CD14-positive monocyte (primary cell): Measurements from ENCODE around the gene HOXC13. TPM values are rescaled to one million over a fixed set of nuclear protein-coding genes. Genes with fewer than 3 reads are reported as not detected.

ENCODE experiments used
- DNase-seq, 3 donors: peaks; one replicate each; pipeline ENCODE4 v3.0.0-alpha.2; 2011 to 2022
- H2AFZ ChIP-seq: 2 replicates; pipeline ENCODE4 v1.6.0; 2012; ENCODE audit warnings: mild to moderate bottlenecking, low read depth, low read length, inconsistent platforms; ENCODE audit not compliant: insufficient read depth, poor library complexity, severe bottlenecking
- H3K27ac ChIP-seq, 2 donors: 1 replicate in 1 of 2; 2 replicates in 1 of 2; pipeline ENCODE4 v1.5.1; 2012 to 2013; ENCODE audit warnings: low read length in 2 of 2, control low read depth in 1 of 2, inconsistent platforms in 1 of 2, low read depth in 1 of 2, mild to moderate bottlenecking in 1 of 2
- H3K27me3 ChIP-seq, 2 donors: one replicate each; pipeline versions ENCODE4 v1.6.0 to v1.6.1; 2011 to 2013; ENCODE audit warnings: low read length in 2 of 2; ENCODE audit not compliant: control insufficient read depth in 2 of 2, insufficient read depth in 2 of 2
- H3K36me3 ChIP-seq, 2 donors: replicated peaks in 1 of 2; 1 replicate in 1 of 2; 2 replicates in 1 of 2; pipeline versions ENCODE4 v1.5.1 to v1.6.1; 2012 to 2013; ENCODE audit warnings: low read length in 2 of 2, control low read depth in 1 of 2, inconsistent platforms in 1 of 2, mild to moderate bottlenecking in 1 of 2; ENCODE audit not compliant: insufficient read depth in 2 of 2, control insufficient read depth in 1 of 2
- H3K4me1 ChIP-seq, 2 donors: 1 replicate in 1 of 2; 2 replicates in 1 of 2; pipeline versions ENCODE4 v1.5.1 to v1.6.1; 2012 to 2013; ENCODE audit warnings: low read length in 2 of 2, control low read depth in 1 of 2, inconsistent platforms in 1 of 2, mild to moderate bottlenecking in 1 of 2, moderate library complexity in 1 of 2; ENCODE audit not compliant: insufficient read depth in 2 of 2, control insufficient read depth in 1 of 2
- H3K4me2 ChIP-seq: replicated peaks from 2 replicates; pipeline ENCODE3; 2012; ENCODE audit warnings: low read length, moderate library complexity, mild to moderate bottlenecking; ENCODE audit not compliant: poor library complexity, severe bottlenecking; ENCODE audit errors: extremely low read depth
- H3K4me3 ChIP-seq, 3 experiments: fragments of 200-600 bp in 1 of 3; sonication (generic) in 1 of 3; replicated peaks in 1 of 3; 1 replicate in 2 of 3; 2 replicates in 1 of 3; pipeline ENCODE4 v1.5.1; 2011 to 2013; ENCODE audit warnings: low read length in 3 of 3, mild to moderate bottlenecking in 3 of 3, control low read depth in 2 of 3, low read depth in 2 of 3, inconsistent platforms in 1 of 3, moderate library complexity in 1 of 3
- H3K79me2 ChIP-seq: 2 replicates; pipeline ENCODE4 v1.6.0; 2012; ENCODE audit warnings: mild to moderate bottlenecking, control low read depth, inconsistent platforms, low read length, moderate library complexity; ENCODE audit not compliant: insufficient read depth
- H3K9ac ChIP-seq: 2 replicates; pipeline ENCODE4 v1.6.0; 2017; ENCODE audit warnings: low read length, mild to moderate bottlenecking; ENCODE audit not compliant: insufficient read depth, poor library complexity, severe bottlenecking
- H3K9me3 ChIP-seq, 2 donors: replicated peaks in 1 of 2; 1 replicate in 1 of 2; 2 replicates in 1 of 2; pipeline versions ENCODE4 v1.5.1 to v1.6.1; 2012 to 2013; ENCODE audit warnings: low read length in 2 of 2, control low read depth in 1 of 2; ENCODE audit not compliant: control insufficient read depth in 1 of 2, insufficient read depth in 1 of 2
- H4K20me1 ChIP-seq: 2 replicates; pipeline ENCODE4 v1.6.0; 2012; ENCODE audit warnings: mild to moderate bottlenecking, low read length, control low read depth, moderate library complexity; ENCODE audit not compliant: insufficient read depth
- H3K27ac Mint-ChIP-seq, 7 donors: one replicate each; pipeline ENCODE4 v1.8.0; 2020; ENCODE audit warnings: mild to moderate bottlenecking in 7 of 7, mixed read lengths in 7 of 7, moderate library complexity in 6 of 7, inconsistent platforms in 2 of 7
- H3K27me3 Mint-ChIP-seq, 3 donors: one replicate each; pipeline ENCODE4 v1.8.0; 2021 to 2022; ENCODE audit warnings: low read depth in 3 of 3, mild to moderate bottlenecking in 3 of 3, mixed read lengths in 3 of 3, moderate library complexity in 3 of 3, inconsistent platforms in 1 of 3
- H3K36me3 Mint-ChIP-seq, 2 donors: one replicate each; pipeline ENCODE4 v1.8.0; 2020; ENCODE audit warnings: mixed read lengths in 2 of 2, inconsistent platforms in 1 of 2, mild to moderate bottlenecking in 1 of 2
- H3K4me1 Mint-ChIP-seq: one replicate; pipeline ENCODE4 v1.8.0; 2020; ENCODE audit warnings: mild to moderate bottlenecking, mixed read lengths
- H3K4me3 Mint-ChIP-seq, 2 donors: one replicate each; pipeline ENCODE4 v1.8.0; 2020; ENCODE audit warnings: mild to moderate bottlenecking in 2 of 2, mixed read lengths in 2 of 2, moderate library complexity in 1 of 2
- H3K9me3 Mint-ChIP-seq, 7 donors: one replicate each; pipeline ENCODE4 v1.8.0; 2020 to 2022; ENCODE audit warnings: mixed read lengths in 7 of 7, mild to moderate bottlenecking in 6 of 7, moderate library complexity in 6 of 7, inconsistent platforms in 2 of 7
- WGBS: methylation state at CpG from one replicate; pipeline ENCODE4 v1.1.5; 2013; ENCODE audit warnings: missing lambda C conversion rate; ENCODE audit not compliant: insufficient coverage; 5-methylcytosine and 5-hydroxymethylcytosine counted together
- intact Hi-C, 2 donors: fragments of 100-400 bp; cut with micrococcal nuclease; formaldehyde crosslinking; loops; one replicate each; pipeline versions ENCODE4 v1.15.0 to v1.15.1; 2023
- polyA plus RNA-seq, 3 donors: library from polyadenylated mRNA; depleted of rRNA in 1 of 3; unstranded in 2 of 3; stranded (reverse) in 1 of 3; fragments of 300-500 nt in 2 of 3; fragments of >200 nt in 1 of 3; fragmentation: Illumina TruSeq in 2 of 3; gene quantifications; 1 replicate in 2 of 3; 2 replicates in 1 of 3; pipeline ENCODE4 v1.2.3, GENCODE V29; 2012 to 2021
- TF ChIP-seq, protein P1 (sequence below): fragments of 200-600 bp; IDR thresholded peaks from one replicate; pipeline ENCODE4 v1.8.0; 2022; ENCODE audit warnings: antibody characterized with exemption, mild to moderate bottlenecking

Gene HOXC13
- polyA plus RNA-seq, 3 donors, result not detected

DNA sequence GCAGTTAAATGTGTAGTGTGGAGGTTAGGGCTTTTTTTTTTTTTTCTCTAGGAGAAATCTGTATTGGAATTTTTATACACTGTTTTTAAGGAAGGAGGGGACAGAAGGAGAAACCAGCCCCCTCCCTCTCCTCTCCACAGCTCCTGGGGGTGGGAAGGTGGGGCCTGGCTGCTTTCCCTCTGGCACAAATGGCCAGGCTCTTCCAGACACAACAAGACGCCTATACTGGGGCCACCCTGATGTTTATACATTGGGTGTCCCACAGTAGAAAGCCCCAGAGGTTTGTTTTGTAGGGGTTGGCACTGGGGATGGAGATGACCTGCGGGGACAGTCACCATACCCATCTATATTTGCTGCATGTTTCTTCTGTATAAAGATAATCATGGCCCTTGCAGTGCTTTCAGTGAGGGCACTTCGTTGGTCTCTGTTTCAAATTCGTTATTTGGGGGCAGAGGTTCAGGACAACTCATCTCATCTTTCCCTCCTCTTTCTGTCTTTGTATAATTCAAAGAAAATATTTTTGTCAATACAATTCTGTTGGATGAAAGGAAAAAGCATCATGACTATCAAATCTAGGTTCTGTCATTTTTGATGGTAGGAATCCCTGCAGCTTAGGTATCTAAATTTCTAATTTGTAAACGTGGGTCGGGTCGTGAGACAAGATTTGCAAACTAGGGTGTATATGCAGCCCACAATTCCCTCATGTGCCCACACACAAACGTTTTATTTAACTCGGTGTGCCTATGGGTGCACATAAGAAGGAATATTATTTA, 38.4 kb downstream of the HOXC13 start:
- peaks cover 6 to 69% (median 52%) of the 10 kb centered on the region in 7 donors for H3K9me3 Mint-ChIP-seq
- Histone ChIP-seq H3K9ac (no peak overlapping the region), H3K27ac (no peak overlapping the region), H3K4me3 (no peak overlapping the region), H3K36me3 (no peaks in the 10 kb centered on the region), H4K20me1 (no peaks in the 10 kb centered on the region), H3K27me3 (peaks cover 97 to 100% of the 10 kb centered on the region in 2 donors), H3K4me2 (no peak overlapping the region), H3K9me3 (peaks cover 31 to 86% of the 10 kb centered on the region in 2 donors), H3K79me2 (no peaks in the 10 kb centered on the region), H3K4me1 (peaks cover 10 to 23% of the 10 kb centered on the region in 2 donors), H2AFZ (no peak overlapping the region)
- WGBS, result no CpG with 5 or more reads among the region's 9 CpGs
- H3K4me1 Mint-ChIP-seq, result peaks cover 27% of the 10 kb centered on the region
- intact Hi-C loops, result loop anchor here in 1 of 2 donors (10.0 kb wide), 1 partner anchor 58 kb away; the partner anchor contains the start of gene HOXC5
- H3K27me3 Mint-ChIP-seq, result peaks cover 96 to 100% (median 99%) of the 10 kb centered on the region in 3 donors
- TF ChIP-seq, protein P1, sequence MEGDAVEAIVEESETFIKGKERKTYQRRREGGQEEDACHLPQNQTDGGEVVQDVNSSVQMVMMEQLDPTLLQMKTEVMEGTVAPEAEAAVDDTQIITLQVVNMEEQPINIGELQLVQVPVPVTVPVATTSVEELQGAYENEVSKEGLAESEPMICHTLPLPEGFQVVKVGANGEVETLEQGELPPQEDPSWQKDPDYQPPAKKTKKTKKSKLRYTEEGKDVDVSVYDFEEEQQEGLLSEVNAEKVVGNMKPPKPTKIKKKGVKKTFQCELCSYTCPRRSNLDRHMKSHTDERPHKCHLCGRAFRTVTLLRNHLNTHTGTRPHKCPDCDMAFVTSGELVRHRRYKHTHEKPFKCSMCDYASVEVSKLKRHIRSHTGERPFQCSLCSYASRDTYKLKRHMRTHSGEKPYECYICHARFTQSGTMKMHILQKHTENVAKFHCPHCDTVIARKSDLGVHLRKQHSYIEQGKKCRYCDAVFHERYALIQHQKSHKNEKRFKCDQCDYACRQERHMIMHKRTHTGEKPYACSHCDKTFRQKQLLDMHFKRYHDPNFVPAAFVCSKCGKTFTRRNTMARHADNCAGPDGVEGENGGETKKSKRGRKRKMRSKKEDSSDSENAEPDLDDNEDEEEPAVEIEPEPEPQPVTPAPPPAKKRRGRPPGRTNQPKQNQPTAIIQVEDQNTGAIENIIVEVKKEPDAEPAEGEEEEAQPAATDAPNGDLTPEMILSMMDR, result no peak
- H3K27ac Mint-ChIP-seq, result no peak overlapping the region
- DNase-seq, result no peak
- H3K36me3 Mint-ChIP-seq, result peaks cover 13 to 22% of the 10 kb centered on the region in 2 donors
- peak overlapping the region in 1 of 2 donors; percentile 80 for H3K4me3 Mint-ChIP-seq

DNA sequence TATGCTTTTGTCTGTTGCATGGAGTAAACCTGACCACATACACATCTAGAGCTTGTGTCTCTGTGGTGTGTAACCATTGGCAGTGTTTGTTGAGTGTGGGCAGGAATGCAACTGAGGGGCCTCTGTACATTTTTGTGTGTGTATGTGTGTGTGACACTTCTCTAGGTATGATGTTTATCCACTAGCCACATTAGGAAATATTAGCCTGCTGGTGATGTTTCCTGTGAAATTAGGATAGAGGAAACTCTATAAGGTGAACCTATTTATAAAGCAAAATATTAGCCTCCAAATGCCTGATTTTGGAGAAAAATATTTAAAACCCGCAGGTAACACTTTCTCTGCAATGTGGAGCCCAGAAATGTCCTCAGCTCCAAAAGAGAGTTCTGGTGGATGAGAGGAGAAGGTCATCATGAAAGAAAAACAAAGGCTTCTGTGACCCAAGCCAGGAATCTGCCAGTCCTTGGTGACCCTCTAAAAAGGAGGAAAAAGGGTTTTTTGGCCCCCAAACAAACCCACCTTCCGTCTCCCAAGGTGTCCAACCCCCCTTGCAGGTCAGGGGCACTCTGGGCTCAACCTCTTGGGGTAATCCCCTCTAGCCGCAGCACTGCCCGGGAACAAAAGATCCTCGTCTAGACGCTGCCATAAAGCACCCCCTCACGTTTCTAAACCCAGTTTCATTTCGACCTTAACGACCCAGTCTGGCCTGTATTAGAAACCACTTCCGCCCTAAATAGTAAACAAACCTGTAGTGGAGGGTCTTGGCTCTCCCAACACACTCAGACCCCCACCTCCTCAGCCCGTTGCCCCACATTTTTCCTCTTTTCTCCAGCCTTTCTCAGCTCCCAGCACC, 39.2 kb downstream of the HOXC13 start:
- Mint-ChIP-seq H3K4me3 (peak overlapping the region in 1 of 2 donors; percentile 80), H3K27ac (no peak overlapping the region), H3K9me3 (peaks cover 8 to 69% (median 53%) of the 10 kb centered on the region in 7 donors), H3K27me3 (peaks cover 96 to 100% (median 99%) of the 10 kb centered on the region in 3 donors), H3K36me3 (peaks cover 12 to 19% of the 10 kb centered on the region in 2 donors), H3K4me1 (peaks cover 27% of the 10 kb centered on the region)
- no peaks in the 10 kb centered on the region for H3K36me3 ChIP-seq
- no peaks in the 10 kb centered on the region for H4K20me1 ChIP-seq
- H3K9ac ChIP-seq, result no peak overlapping the region
- TF ChIP-seq, protein P1, result no peak
- no peak overlapping the region for H2AFZ ChIP-seq
- peaks cover 39 to 86% of the 10 kb centered on the region in 2 donors for H3K9me3 ChIP-seq
- DNase-seq, result no peak
- 0% methylated on average over 4 of the region's 11 CpGs for whole genome bisulfite sequencing
- H3K27me3 ChIP-seq, result peaks cover 97 to 100% of the 10 kb centered on the region in 2 donors
- H3K4me1 ChIP-seq, result peaks cover 10 to 24% of the 10 kb centered on the region in 2 donors
- H3K27ac ChIP-seq, result no peak overlapping the region
- no peaks in the 10 kb centered on the region for H3K79me2 ChIP-seq
- no peak overlapping the region for H3K4me2 ChIP-seq
- no peak overlapping the region for H3K4me3 ChIP-seq
- intact Hi-C loops, result loop anchor here in 1 of 2 donors (10.0 kb wide), 1 partner anchor 57 kb away; the partner anchor contains the start of gene HOXC5
